Ascending aorta (tissue), 2 donors: ENCODE results near the gene EXPH5. TPM values are rescaled to one million over a fixed set of nuclear protein-coding genes. Genes with fewer than 3 reads are reported as not detected.

Source experiments
- DNase-seq, 2 donors: peaks; one replicate each; pipeline ENCODE4 v3.0.0-alpha.2; 2019; ENCODE audit warnings: low spot score in 2 of 2
- H3K27ac ChIP-seq, 2 donors: fragments of 200-600 bp; sonication (generic); one replicate each; pipeline ENCODE4 v1.5.1; 2016 to 2017; ENCODE audit warnings: mild to moderate bottlenecking in 1 of 2
- H3K27me3 ChIP-seq: fragments of 200-600 bp; sonication (generic); one replicate; pipeline ENCODE4 v1.5.1; 2017
- H3K36me3 ChIP-seq, 2 donors: fragments of 200-600 bp; sonication (generic); one replicate each; pipeline ENCODE4 v1.5.1; 2016
- H3K4me1 ChIP-seq, 2 donors: fragments of 200-600 bp; sonication (generic); one replicate each; pipeline ENCODE4 v1.5.1; 2016 to 2017; ENCODE audit warnings: mild to moderate bottlenecking in 1 of 2
- H3K4me3 ChIP-seq, 2 donors: fragments of 200-600 bp; sonication (generic); one replicate each; pipeline ENCODE4 v1.5.1; 2016 to 2017; ENCODE audit warnings: mild to moderate bottlenecking in 1 of 2
- H3K9me3 ChIP-seq, 2 donors: fragments of 200-600 bp; sonication (generic); one replicate each; pipeline ENCODE4 v1.5.1; 2016
- CTCF ChIP-seq, 3 experiments: fragments of 200-600 bp in 2 of 3; fragments of 450-650 bp in 1 of 3; sonication (generic) in 2 of 3; IDR thresholded peaks; one replicate each; pipeline ENCODE4 v1.5.1; 2016 to 2019; ENCODE audit warnings: antibody characterized with exemption in 3 of 3, mild to moderate bottlenecking in 1 of 3, moderate library complexity in 1 of 3
- intact Hi-C: fragments of 100-400 bp; cut with DNase I; formaldehyde crosslinking; loops from one replicate; pipeline ENCODE4 v1.15.1; 2023
- total RNA-seq: library from RNA; depleted of rRNA; stranded (reverse); fragments of >200 nt; gene quantifications from one replicate; pipeline ENCODE4 v1.1.0, GENCODE V29; 2016

EXPH5 gene
- total RNA-seq, 1 donor from 2014 or later, result 1.1 TPM

- DNase-seq, result no peak
- Histone ChIP-seq H3K27me3 (no peaks in the 10 kb centered on the region), H3K4me3 (no peak overlapping the region), H3K9me3 (no peaks in the 10 kb centered on the region), H3K36me3 (no peaks in the 10 kb centered on the region), H3K4me1 (no peaks in the 10 kb centered on the region), H3K27ac (no peak overlapping the region)
- no peak for TF ChIP-seq CTCF (IDR thresholded peaks at IDR 0.05)
- intact Hi-C loops, result no loop called here
These were observed 8.6 kb downstream of the EXPH5 start for GRCh38 chr11:108584973-108585372.

- no peaks in the 10 kb centered on the region for H3K4me1 ChIP-seq
- no peaks in the 10 kb centered on the region for H3K36me3 ChIP-seq
- no peaks in the 10 kb centered on the region for H3K9me3 ChIP-seq
- intact Hi-C loops, result no loop called here
- no peak overlapping the region for H3K4me3 ChIP-seq
- H3K27me3 ChIP-seq, result no peaks in the 10 kb centered on the region
- DNase-seq, result no peak
- TF ChIP-seq CTCF (IDR thresholded peaks at IDR 0.05), result no peak
- H3K27ac ChIP-seq, result no peak overlapping the region
These were observed 12.9 kb downstream of the EXPH5 start for GRCh38 chr11:108580645-108581044.

- Histone ChIP-seq H3K9me3 (no peaks in the 10 kb centered on the region), H3K4me1 (no peaks in the 10 kb centered on the region), H3K4me3 (no peak overlapping the region), H3K27me3 (no peaks in the 10 kb centered on the region), H3K27ac (no peak overlapping the region), H3K36me3 (no peaks in the 10 kb centered on the region)
- TF ChIP-seq CTCF (IDR thresholded peaks at IDR 0.05), result no peak
- no peak for DNase-seq
- intact Hi-C loops, result no loop called here
These were observed 13.5 kb downstream of the EXPH5 start for GRCh38 chr11:108580043-108580442.

- no peak for TF ChIP-seq CTCF (IDR thresholded peaks at IDR 0.05)
- no peaks in the 10 kb centered on the region for H3K9me3 ChIP-seq
These were observed 17.0 kb downstream of the EXPH5 start for GRCh38 chr11:108576523-108576922.

GRCh38 chr11:108574675-108575074 lies 18.9 kb downstream of the EXPH5 start:
- H3K4me1 ChIP-seq, result no peaks in the 10 kb centered on the region
- H3K4me3 ChIP-seq, result no peak overlapping the region
- no peaks in the 10 kb centered on the region for H3K36me3 ChIP-seq
- H3K9me3 ChIP-seq, result no peaks in the 10 kb centered on the region
- intact Hi-C loops, result no loop called here
- H3K27me3 ChIP-seq, result no peaks in the 10 kb centered on the region
- H3K27ac ChIP-seq, result no peak overlapping the region
- no peak for DNase-seq
- no peak for TF ChIP-seq CTCF (IDR thresholded peaks at IDR 0.05)

More at GRCh38 chr11:108576523-108576922, 17.0 kb downstream of the EXPH5 start:
- Histone ChIP-seq H3K27me3 (no peaks in the 10 kb centered on the region), H3K36me3 (no peaks in the 10 kb centered on the region), H3K4me1 (no peaks in the 10 kb centered on the region), H3K4me3 (no peak overlapping the region), H3K27ac (no peak overlapping the region)
- DNase-seq, result no peak
- intact Hi-C loops, result no loop called here

- intact Hi-C loops, result no loop called here
- Histone ChIP-seq H3K4me3 (no peak overlapping the region), H3K27ac (no peak overlapping the region), H3K36me3 (no peaks in the 10 kb centered on the region), H3K27me3 (no peaks in the 10 kb centered on the region), H3K9me3 (no peaks in the 10 kb centered on the region), H3K4me1 (no peaks in the 10 kb centered on the region)
- no peak for TF ChIP-seq CTCF (IDR thresholded peaks at IDR 0.05)
- DNase-seq, result no peak
These were observed 22.6 kb downstream of the EXPH5 start for GRCh38 chr11:108571001-108571400.
